ENCODE data around the gene TRIM8.
A peak's percentile ranks its signal among the peaks of the same experiment; 100 is the strongest.

The TRIM8 gene

GRCh38 chr10:102648889-102649796, 4.9 kb downstream of the TRIM8 start:
- Mint-ChIP-seq H3K9me3 (ENCODE audit: low read depth) (no peaks in the 10 kb centered on the region), H3K27me3 (no peaks in the 10 kb centered on the region), H3K4me3 (peak overlapping the region; percentile 99), H3K36me3 (no peaks in the 10 kb centered on the region), H3K4me1 (ENCODE audit: low read depth) (peaks cover 75% of the 10 kb centered on the region), H3K27ac (peak overlapping the region; percentile 89)

- Mint-ChIP-seq H3K36me3 (no peaks in the 10 kb centered on the region), H3K4me1 (ENCODE audit: low read depth) (peaks cover 78% of the 10 kb centered on the region), H3K27ac (no peak overlapping the region), H3K27me3 (no peaks in the 10 kb centered on the region), H3K4me3 (peak overlapping the region; percentile 30), H3K9me3 (ENCODE audit: low read depth) (no peaks in the 10 kb centered on the region)
Measured at GRCh38 chr10:102649797-102650654, 5.7 kb downstream of the TRIM8 start.

DNA sequence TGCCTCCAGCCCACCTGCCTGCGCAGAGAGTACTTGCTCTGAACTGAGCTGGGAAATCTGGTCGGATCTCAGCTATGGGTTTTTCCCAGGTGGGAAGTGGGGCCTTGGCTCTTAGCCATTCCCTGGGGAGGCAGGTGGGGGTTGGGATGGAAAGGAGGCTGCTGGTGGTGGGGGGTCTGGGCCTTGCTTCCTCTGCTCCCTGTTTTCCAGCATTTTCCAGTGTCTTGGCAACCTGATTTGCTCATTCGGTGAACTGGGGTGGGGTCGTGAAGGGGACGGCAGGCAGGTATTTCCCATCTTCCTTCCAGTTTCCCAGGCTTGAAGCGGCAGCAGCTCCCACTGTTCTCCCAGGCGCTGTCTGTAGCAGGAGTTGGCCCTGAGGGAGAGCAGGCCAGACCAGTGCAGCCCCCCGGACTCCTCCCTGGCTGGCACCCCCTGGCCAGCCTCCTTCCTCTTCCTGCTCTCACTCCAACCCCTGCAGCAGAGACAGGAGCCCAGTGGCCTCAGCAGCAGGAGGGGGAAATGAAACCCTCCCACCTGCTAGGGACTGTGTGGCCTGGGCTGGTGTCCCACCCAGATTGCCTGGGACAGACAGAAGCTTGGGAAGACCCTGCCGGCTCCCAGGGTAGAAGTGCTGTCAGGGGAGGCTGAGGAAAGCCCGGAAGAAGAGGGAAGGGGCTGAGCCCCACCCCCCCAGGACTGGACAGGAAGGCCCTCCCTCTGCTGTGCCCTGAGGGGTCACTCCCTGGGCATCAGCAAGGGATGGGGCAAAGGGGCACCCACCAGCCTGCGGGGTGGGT, 6.6 kb downstream of the TRIM8 start:
- no peaks in the 10 kb centered on the region for H3K9me3 Mint-ChIP-seq (ENCODE audit: low read depth)
- no peaks in the 10 kb centered on the region for H3K36me3 Mint-ChIP-seq
- H3K4me3 Mint-ChIP-seq = peak overlapping the region; percentile 53
- H3K27me3 Mint-ChIP-seq = no peaks in the 10 kb centered on the region
- H3K4me1 Mint-ChIP-seq (ENCODE audit: low read depth) = peaks cover 84% of the 10 kb centered on the region
- peak overlapping the region; percentile 86 for H3K27ac Mint-ChIP-seq

DNA sequence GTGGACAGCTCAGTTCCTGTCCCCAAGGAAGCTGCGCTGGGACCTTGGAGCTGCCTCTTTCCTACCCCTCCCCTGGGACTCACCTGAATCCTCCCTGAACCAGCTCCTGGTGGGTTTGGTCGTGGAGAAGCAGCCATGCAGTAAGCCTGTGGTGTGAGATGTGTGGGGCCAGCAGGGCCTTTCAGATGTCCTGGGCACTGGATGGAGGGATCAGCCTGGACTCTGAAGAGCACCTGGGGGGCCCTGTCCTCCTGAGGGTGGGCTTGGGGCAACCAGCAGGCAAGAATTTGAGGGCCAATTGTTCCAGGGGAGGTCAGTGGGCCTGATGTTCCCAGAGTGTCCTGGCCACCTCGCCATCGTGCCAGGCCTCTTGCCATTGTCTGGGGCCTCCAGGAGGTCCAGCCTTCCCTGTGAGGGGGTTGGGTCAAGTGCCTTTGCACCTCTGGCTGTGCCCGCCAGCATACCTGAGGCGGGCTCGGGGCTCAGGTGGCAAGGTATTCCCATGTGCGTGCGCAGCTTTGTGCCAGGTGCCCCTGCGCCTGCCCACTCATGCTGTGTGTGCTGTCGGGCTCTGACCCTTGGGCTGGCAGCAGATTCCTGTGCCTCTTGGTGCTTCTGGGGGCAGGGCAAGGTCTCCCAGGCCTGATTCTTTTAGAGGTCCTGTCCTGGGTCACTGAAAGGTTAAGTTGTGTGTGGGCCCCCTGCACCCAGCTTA, 7.3 kb downstream of the TRIM8 start:
- H3K27ac Mint-ChIP-seq = peak overlapping the region; percentile 86
- H3K4me3 Mint-ChIP-seq = peak overlapping the region; percentile 70
- no peaks in the 10 kb centered on the region for H3K9me3 Mint-ChIP-seq (ENCODE audit: low read depth)
- peaks cover 78% of the 10 kb centered on the region for H3K4me1 Mint-ChIP-seq (ENCODE audit: low read depth)
- H3K27me3 Mint-ChIP-seq = no peaks in the 10 kb centered on the region
- H3K36me3 Mint-ChIP-seq = no peaks in the 10 kb centered on the region

GRCh38 chr10:102652170-102652916, 8.1 kb downstream of the TRIM8 start:
- Mint-ChIP-seq H3K4me1 (ENCODE audit: low read depth) (peaks cover 72% of the 10 kb centered on the region), H3K4me3 (peak overlapping the region; percentile 70)

GRCh38 chr10:102653060-102653459, 8.8 kb downstream of the TRIM8 start:
- no peaks in the 10 kb centered on the region for H3K9me3 Mint-ChIP-seq (ENCODE audit: low read depth)
- H3K36me3 Mint-ChIP-seq = no peaks in the 10 kb centered on the region
- peak overlapping the region; percentile 63 for H3K4me3 Mint-ChIP-seq
- H3K27ac Mint-ChIP-seq = peak overlapping the region; percentile 91
- H3K27me3 Mint-ChIP-seq = no peaks in the 10 kb centered on the region
- H3K4me1 Mint-ChIP-seq (ENCODE audit: low read depth) = peaks cover 70% of the 10 kb centered on the region

More at GRCh38 chr10:102652170-102652916, 8.1 kb downstream of the TRIM8 start:
- no peaks in the 10 kb centered on the region for H3K9me3 Mint-ChIP-seq (ENCODE audit: low read depth)
- H3K27me3 Mint-ChIP-seq = no peaks in the 10 kb centered on the region
- no peaks in the 10 kb centered on the region for H3K36me3 Mint-ChIP-seq
- peak overlapping the region; percentile 86 for H3K27ac Mint-ChIP-seq

DNA sequence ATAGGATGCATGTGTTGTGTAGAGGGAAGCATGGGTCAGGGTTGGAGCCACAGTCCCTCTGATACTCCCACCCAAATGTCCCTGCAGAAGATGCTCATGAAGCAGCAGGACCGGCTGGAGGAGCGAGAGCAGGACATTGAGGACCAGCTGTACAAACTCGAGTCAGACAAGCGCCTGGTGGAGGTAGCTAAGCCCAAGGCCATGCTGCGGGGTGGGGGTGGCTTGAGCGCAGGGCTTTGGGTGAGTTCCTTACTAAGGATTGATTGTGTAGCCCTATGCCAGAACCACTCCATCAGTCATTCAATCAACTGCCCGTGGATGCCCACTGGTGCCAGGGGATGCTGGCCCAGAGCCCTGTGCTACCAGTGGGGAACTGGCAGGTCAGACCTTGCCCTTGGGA, 10.3 kb downstream of the TRIM8 start:
- H3K4me3 Mint-ChIP-seq = no peak overlapping the region
- H3K27me3 Mint-ChIP-seq = no peaks in the 10 kb centered on the region
- H3K27ac Mint-ChIP-seq = peak overlapping the region; percentile 73
- H3K9me3 Mint-ChIP-seq (ENCODE audit: low read depth) = no peaks in the 10 kb centered on the region
- no peaks in the 10 kb centered on the region for H3K36me3 Mint-ChIP-seq
- peaks cover 71% of the 10 kb centered on the region for H3K4me1 Mint-ChIP-seq (ENCODE audit: low read depth)

- Mint-ChIP-seq H3K36me3 (no peaks in the 10 kb centered on the region), H3K4me1 (ENCODE audit: low read depth) (peaks cover 70% of the 10 kb centered on the region), H3K27me3 (no peaks in the 10 kb centered on the region), H3K4me3 (no peak overlapping the region), H3K9me3 (ENCODE audit: low read depth) (no peaks in the 10 kb centered on the region), H3K27ac (no peak overlapping the region)
Measured at GRCh38 chr10:102654969-102655368, 10.7 kb downstream of the TRIM8 start.

DNA sequence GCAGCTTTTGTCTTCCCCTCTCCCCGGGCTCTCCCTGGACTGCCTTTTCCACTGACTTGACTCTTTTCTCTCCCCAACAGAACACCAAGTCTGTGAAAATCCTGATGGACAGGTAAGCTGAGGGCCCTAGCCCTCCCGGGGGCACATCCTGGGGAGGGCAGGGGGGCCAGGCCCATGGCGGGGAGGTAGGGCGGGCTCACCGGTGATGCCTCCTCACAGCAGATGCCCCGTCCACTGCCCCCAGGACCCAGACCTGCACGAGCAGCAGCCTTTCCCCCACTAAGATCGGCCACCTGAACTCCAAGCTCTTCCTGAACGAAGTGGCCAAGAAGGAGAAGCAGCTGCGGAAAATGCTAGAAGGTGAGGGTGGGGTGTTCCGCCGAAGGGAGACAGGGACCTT, 11.7 kb downstream of the TRIM8 start:
- H3K36me3 Mint-ChIP-seq = no peaks in the 10 kb centered on the region
- H3K4me3 Mint-ChIP-seq = no peak overlapping the region
- H3K27ac Mint-ChIP-seq = peak overlapping the region; percentile 16
- no peaks in the 10 kb centered on the region for H3K27me3 Mint-ChIP-seq
- no peaks in the 10 kb centered on the region for H3K9me3 Mint-ChIP-seq (ENCODE audit: low read depth)
- H3K4me1 Mint-ChIP-seq (ENCODE audit: low read depth) = peaks cover 67% of the 10 kb centered on the region

- Mint-ChIP-seq H3K9me3 (ENCODE audit: low read depth) (no peaks in the 10 kb centered on the region), H3K4me3 (no peak overlapping the region), H3K27me3 (no peaks in the 10 kb centered on the region), H3K27ac (no peak overlapping the region), H3K36me3 (no peaks in the 10 kb centered on the region), H3K4me1 (ENCODE audit: low read depth) (peaks cover 67% of the 10 kb centered on the region)
Measured at GRCh38 chr10:102656791-102657371, 12.6 kb downstream of the TRIM8 start.

- no peaks in the 10 kb centered on the region for H3K9me3 Mint-ChIP-seq (ENCODE audit: low read depth)
- no peaks in the 10 kb centered on the region for H3K36me3 Mint-ChIP-seq
- peaks cover 63% of the 10 kb centered on the region for H3K4me1 Mint-ChIP-seq (ENCODE audit: low read depth)
- no peaks in the 10 kb centered on the region for H3K27me3 Mint-ChIP-seq
- peak overlapping the region; percentile 55 for H3K27ac Mint-ChIP-seq
- H3K4me3 Mint-ChIP-seq = no peak overlapping the region
Measured at GRCh38 chr10:102657451-102657850, 13.2 kb downstream of the TRIM8 start.

- Mint-ChIP-seq H3K27me3 (no peaks in the 10 kb centered on the region), H3K36me3 (no peaks in the 10 kb centered on the region), H3K27ac (peak overlapping the region; percentile 84), H3K4me3 (peak overlapping the region; percentile 30), H3K4me1 (ENCODE audit: low read depth) (peaks cover 57% of the 10 kb centered on the region), H3K9me3 (ENCODE audit: low read depth) (no peaks in the 10 kb centered on the region)
Measured at GRCh38 chr10:102657984-102658724, 13.9 kb downstream of the TRIM8 start.

DNA sequence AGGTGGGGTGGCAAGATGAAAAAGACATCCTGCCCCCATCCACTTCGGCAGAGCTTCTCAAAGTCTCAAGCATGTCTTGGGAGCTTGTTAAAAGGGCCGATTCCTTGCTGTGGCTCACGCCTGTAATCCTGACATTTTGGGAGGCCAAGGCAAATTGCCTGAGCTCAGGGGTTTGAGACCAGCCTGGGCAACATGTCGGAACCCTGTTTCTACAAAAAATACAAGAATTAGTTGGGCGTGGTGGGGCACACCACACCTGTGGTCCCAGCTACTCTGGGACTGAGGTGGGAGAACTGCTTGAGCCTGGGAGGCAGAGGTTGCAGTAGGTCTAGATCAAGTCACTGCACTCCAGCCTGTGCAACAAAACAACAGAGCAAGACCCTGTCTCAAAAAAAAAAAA, 14.5 kb downstream of the TRIM8 start:
- no peaks in the 10 kb centered on the region for H3K36me3 Mint-ChIP-seq
- no peaks in the 10 kb centered on the region for H3K9me3 Mint-ChIP-seq (ENCODE audit: low read depth)
- H3K4me3 Mint-ChIP-seq = no peak overlapping the region
- no peak overlapping the region for H3K27ac Mint-ChIP-seq
- peaks cover 51% of the 10 kb centered on the region for H3K4me1 Mint-ChIP-seq (ENCODE audit: low read depth)
- H3K27me3 Mint-ChIP-seq = no peaks in the 10 kb centered on the region
